GM23248 (cell line): ENCODE data around the gene AKAP10.

Source experiments
- EZH2 ChIP-seq: fragments of 200-600 bp; sonication (generic); IDR thresholded peaks from 2 replicates; pipeline ENCODE4 v1.6.1; 2018; ENCODE audit warnings: antibody characterized with exemption, mild to moderate bottlenecking; ENCODE audit not compliant: insufficient read depth, poor library complexity, severe bottlenecking
- EZH2phosphoT487 ChIP-seq: fragments of 200-600 bp; sonication (generic); IDR thresholded peaks from 2 replicates; pipeline ENCODE4 v1.6.1; 2018; ENCODE audit warnings: antibody characterized with exemption, moderate library complexity, mild to moderate bottlenecking, low read depth; ENCODE audit not compliant: insufficient read depth

DNA sequence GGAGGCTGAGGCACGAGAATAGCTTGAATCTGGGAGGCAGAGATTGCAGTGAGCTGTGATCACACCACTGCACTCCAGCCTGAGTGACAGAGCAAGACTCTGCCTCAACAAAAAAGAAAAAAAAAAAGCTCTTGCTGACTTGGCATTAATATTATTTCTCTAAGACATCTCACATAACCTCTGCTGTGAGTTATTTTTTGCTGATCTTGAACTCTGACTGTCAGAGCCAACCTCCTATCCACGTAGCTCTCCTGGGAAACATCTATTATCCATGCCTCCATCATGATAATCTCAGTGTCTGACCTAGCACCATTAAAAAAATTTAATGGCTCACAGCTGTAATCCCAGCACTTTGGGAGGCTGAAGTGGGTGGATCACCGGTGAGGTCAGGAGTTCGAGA, 97.2 kb downstream of the AKAP10 start:
- TF ChIP-seq EZH2, result no peak
- no peak for TF ChIP-seq EZH2phosphoT487
